T-helper 2 cell treated with Interferon-gamma antibody and Interleukin-4, amounts not matched to agents 5 μg/mL and 100 μg/mL, for 36 hours (primary cell): ENCODE measurements around the gene FUT6.

Source experiments
- DNase-seq: peaks from one replicate; pipeline ENCODE4 v3.0.0; 2021; ENCODE audit warnings: low spot score
- H3K27ac Mint-ChIP-seq: one replicate; pipeline ENCODE4 v1.8.0; 2021; ENCODE audit warnings: mild to moderate bottlenecking, mixed read lengths
- H3K27me3 Mint-ChIP-seq: one replicate; pipeline ENCODE4 v1.8.0; 2021; ENCODE audit warnings: low read depth, mixed read lengths
- H3K36me3 Mint-ChIP-seq: one replicate; pipeline ENCODE4 v1.8.0; 2021; ENCODE audit warnings: low read depth, mixed read lengths
- H3K4me1 Mint-ChIP-seq: one replicate; pipeline ENCODE4 v1.8.0; 2021; ENCODE audit warnings: low read depth, mixed read lengths
- H3K4me3 Mint-ChIP-seq: one replicate; pipeline ENCODE4 v1.8.0; 2022; ENCODE audit warnings: mild to moderate bottlenecking, moderate library complexity, mixed read lengths
- H3K9me3 Mint-ChIP-seq: one replicate; pipeline ENCODE4 v1.8.0; 2021; ENCODE audit warnings: mixed read lengths

Gene FUT6

GRCh38 chr19:5809469-5809868, 30.0 kb downstream of the FUT6 start:
- Mint-ChIP-seq H3K27me3 (peaks cover 24% of the 10 kb centered on the region), H3K4me1 (peaks cover 1% of the 10 kb centered on the region), H3K36me3 (no peaks in the 10 kb centered on the region), H3K4me3 (no peak overlapping the region), H3K9me3 (no peaks in the 10 kb centered on the region), H3K27ac (no peak overlapping the region)
- DNase-seq: no peak

- H3K4me1 Mint-ChIP-seq: peaks cover 6% of the 10 kb centered on the region
- H3K4me3 Mint-ChIP-seq: no peak overlapping the region
- no peaks in the 10 kb centered on the region for H3K9me3 Mint-ChIP-seq
- no peak for DNase-seq
- H3K27ac Mint-ChIP-seq: no peak overlapping the region
- H3K36me3 Mint-ChIP-seq: no peaks in the 10 kb centered on the region
- H3K27me3 Mint-ChIP-seq: peaks cover 28% of the 10 kb centered on the region
Measured at GRCh38 chr19:5809053-5809452, 30.4 kb downstream of the FUT6 start.

- Mint-ChIP-seq H3K4me3 (no peak overlapping the region), H3K27ac (no peak overlapping the region), H3K9me3 (no peaks in the 10 kb centered on the region), H3K4me1 (peaks cover 11% of the 10 kb centered on the region), H3K27me3 (peaks cover 32% of the 10 kb centered on the region), H3K36me3 (no peaks in the 10 kb centered on the region)
- no peak for DNase-seq
Measured at GRCh38 chr19:5808120-5808816, 31.2 kb downstream of the FUT6 start.

- H3K27ac Mint-ChIP-seq: no peak overlapping the region
Measured at GRCh38 chr19:5806905-5807304, 32.6 kb downstream of the FUT6 start.

GRCh38 chr19:5806133-5806489, 33.4 kb downstream of the FUT6 start:
- no peak for DNase-seq
- Mint-ChIP-seq H3K4me1 (peaks cover 18% of the 10 kb centered on the region), H3K9me3 (no peaks in the 10 kb centered on the region), H3K27ac (no peak overlapping the region), H3K27me3 (peaks cover 35% of the 10 kb centered on the region), H3K4me3 (no peak overlapping the region), H3K36me3 (no peaks in the 10 kb centered on the region)

More at GRCh38 chr19:5806905-5807304, 32.6 kb downstream of the FUT6 start:
- Mint-ChIP-seq H3K4me3 (no peak overlapping the region), H3K9me3 (no peaks in the 10 kb centered on the region), H3K27me3 (peaks cover 35% of the 10 kb centered on the region), H3K36me3 (no peaks in the 10 kb centered on the region), H3K4me1 (peaks cover 18% of the 10 kb centered on the region)
- DNase-seq: no peak

- H3K36me3 Mint-ChIP-seq: no peaks in the 10 kb centered on the region
- H3K9me3 Mint-ChIP-seq: no peaks in the 10 kb centered on the region
- DNase-seq: peak; percentile 40
- no peak overlapping the region for H3K27ac Mint-ChIP-seq
- peaks cover 18% of the 10 kb centered on the region for H3K4me1 Mint-ChIP-seq
- H3K4me3 Mint-ChIP-seq: peak overlapping the region; percentile 59
- H3K27me3 Mint-ChIP-seq: peaks cover 37% of the 10 kb centered on the region
Measured at GRCh38 chr19:5805462-5806132, 33.9 kb downstream of the FUT6 start.

- no peak for DNase-seq
Measured at GRCh38 chr19:5804516-5805461, 34.7 kb downstream of the FUT6 start, which contains the start of gene NRTN. NRTN (plus strand) TSS chr19:5805067; CDS start chr19:5824166, 19,099 bp downstream.

GRCh38 chr19:5803752-5804515, 35.6 kb downstream of the FUT6 start:
- Mint-ChIP-seq H3K27me3 (peaks cover 40% of the 10 kb centered on the region), H3K4me3 (peak overlapping the region; percentile 72), H3K36me3 (no peaks in the 10 kb centered on the region), H3K4me1 (peaks cover 18% of the 10 kb centered on the region), H3K9me3 (no peaks in the 10 kb centered on the region), H3K27ac (peak overlapping the region; percentile 59)
- DNase-seq: peak; percentile 95

More at GRCh38 chr19:5804516-5805461, 34.7 kb downstream of the FUT6 start, which contains the start of gene NRTN:
- Mint-ChIP-seq H3K36me3 (no peaks in the 10 kb centered on the region), H3K4me3 (peak within 1 kb of the TSS; percentile 72), H3K4me1 (peaks cover 18% of the 10 kb centered on the region), H3K27me3 (peaks cover 38% of the 10 kb centered on the region), H3K9me3 (no peaks in the 10 kb centered on the region), H3K27ac (peak within 1 kb of the TSS; percentile 15)

- peaks cover 42% of the 10 kb centered on the region for H3K27me3 Mint-ChIP-seq
- H3K4me3 Mint-ChIP-seq: peak overlapping the region; percentile 72
- no peaks in the 10 kb centered on the region for H3K9me3 Mint-ChIP-seq
- no peaks in the 10 kb centered on the region for H3K36me3 Mint-ChIP-seq
- DNase-seq: no peak
- H3K27ac Mint-ChIP-seq: no peak overlapping the region
- peaks cover 18% of the 10 kb centered on the region for H3K4me1 Mint-ChIP-seq
Measured at GRCh38 chr19:5803441-5803751, 36.1 kb downstream of the FUT6 start.

- H3K27ac Mint-ChIP-seq: no peak overlapping the region
- peak overlapping the region; percentile 22 for H3K4me3 Mint-ChIP-seq
Measured at GRCh38 chr19:5801796-5802619, 37.5 kb downstream of the FUT6 start.

GRCh38 chr19:5800361-5801270, 38.9 kb downstream of the FUT6 start:
- Mint-ChIP-seq H3K27me3 (peaks cover 23% of the 10 kb centered on the region), H3K27ac (no peak overlapping the region), H3K9me3 (no peaks in the 10 kb centered on the region), H3K36me3 (no peaks in the 10 kb centered on the region), H3K4me1 (peaks cover 18% of the 10 kb centered on the region), H3K4me3 (no peak overlapping the region)
- DNase-seq: no peak

More at GRCh38 chr19:5801796-5802619, 37.5 kb downstream of the FUT6 start:
- Mint-ChIP-seq H3K9me3 (no peaks in the 10 kb centered on the region), H3K4me1 (peaks cover 18% of the 10 kb centered on the region), H3K27me3 (peaks cover 35% of the 10 kb centered on the region), H3K36me3 (no peaks in the 10 kb centered on the region)
- DNase-seq: no peak
